Measurements from ENCODE around the gene TDRD12.

TDRD12 gene

DNA sequence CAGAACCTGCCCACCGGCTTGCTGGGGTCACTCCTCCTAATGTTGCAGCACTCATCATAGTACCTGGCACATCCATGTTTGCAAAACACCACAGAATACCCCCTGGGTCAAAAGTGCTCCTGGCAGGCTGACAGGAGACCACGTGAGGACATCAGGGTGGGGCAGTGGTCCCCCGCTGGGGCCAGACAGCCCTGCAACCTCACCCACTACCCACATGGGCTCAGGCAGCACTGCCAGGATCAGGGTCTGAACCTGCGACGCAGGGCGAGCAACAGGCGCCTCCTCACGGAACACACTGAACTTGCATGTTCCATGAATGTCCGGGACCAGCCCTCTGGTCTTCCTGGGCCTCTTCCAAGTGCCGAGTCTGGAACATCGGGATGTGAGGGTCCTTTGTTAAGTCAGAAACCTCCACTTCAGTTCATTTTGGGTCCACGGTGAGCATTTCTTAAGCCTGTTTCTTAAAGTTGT, 151.4 kb downstream of the TDRD12 start:
- DNase-seq = no peak

DNA sequence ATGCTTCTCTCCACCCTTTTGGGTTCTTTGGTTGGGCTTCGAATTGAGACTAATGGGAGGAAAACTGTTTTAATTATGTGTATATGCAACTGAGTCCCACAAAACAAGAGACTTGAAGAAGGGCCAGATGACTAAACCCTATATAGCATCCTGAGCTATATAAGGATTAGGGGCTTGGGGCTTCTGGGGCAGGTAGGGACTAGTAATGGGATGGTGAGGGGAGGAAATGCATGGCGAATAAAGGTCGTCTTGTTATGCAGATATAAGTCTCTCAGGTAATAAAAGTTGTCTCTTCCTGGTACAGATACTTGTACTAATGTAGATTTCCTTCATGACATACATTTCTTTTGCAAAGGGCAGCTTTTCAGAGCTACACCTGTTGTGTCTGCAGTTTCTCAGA, 152.8 kb downstream of the TDRD12 start:
- DNase-seq = no peak

DNA sequence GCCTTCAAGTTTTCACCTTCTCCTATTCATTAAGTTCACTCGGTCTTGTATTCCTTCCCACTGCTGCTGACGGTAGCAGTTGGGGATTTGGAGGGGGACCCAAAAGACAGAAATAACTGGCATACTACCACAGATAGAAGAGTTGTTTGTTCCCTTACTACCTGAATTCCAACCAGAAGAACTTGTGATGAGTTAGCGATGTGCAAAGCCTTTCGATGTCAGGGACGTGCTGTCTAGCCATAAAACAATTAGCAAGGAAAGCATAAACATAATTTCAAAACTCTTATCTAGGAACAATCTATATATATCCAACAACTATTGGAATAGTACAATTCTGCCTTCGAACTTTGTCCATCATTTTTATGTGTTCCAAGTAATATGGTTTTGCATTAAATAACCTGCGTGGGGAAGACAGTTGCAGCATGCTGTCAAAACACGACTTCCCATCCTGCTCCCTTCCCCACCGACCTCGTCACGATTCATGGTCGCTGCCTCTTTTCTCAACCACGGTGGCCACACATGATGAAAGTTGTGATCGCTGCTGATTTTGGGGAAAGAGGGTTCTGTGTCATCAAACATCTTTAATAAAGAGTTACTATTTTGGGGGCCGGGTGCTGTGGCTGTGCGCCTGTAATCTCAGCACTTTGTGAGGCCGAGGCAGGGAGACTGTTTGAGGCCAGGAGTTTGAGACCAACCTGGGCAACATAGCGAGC, 153.8 kb downstream of the TDRD12 start:
- no peak for DNase-seq

DNA sequence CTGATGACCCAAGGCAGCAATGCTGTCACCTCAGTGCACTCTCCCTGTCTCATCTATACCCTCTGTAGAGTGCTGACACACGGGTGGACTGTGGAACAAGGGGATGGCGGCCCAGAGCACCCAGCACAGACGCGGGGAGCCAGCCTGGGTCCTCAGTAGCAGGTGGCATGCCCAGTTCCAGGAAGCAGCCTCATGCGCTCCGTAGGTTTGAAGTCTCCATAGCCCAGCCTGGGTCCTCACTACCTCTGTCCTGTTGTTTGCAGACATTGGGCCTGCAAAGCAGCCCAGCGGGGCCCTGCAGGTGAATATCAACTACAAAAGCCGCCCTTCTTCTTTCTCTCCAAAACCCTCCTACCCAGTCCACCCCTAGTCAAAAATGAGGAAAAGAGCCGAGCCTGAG, 155.0 kb downstream of the TDRD12 start:
- no peak for DNase-seq

DNA sequence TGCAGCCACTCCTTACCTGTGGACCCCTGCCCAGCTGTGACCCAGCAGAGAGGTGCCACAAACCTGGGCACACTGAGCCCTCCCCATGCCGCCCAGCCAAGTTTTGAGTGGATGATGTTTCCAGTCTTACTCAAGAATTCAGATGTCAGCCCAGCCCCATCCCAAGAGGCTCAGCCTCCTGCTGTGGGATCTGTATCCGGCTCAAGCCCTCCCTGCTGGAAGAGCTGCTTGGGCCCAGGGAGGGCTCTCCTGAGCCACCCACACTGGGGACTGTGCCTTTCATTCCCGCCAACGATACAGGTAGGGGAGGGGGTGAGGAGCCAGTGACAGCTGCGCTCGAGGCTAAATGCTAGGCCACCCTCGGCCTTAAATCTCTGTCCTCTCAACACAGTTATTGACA, 155.9 kb downstream of the TDRD12 start:
- DNase-seq = no peak

DNA sequence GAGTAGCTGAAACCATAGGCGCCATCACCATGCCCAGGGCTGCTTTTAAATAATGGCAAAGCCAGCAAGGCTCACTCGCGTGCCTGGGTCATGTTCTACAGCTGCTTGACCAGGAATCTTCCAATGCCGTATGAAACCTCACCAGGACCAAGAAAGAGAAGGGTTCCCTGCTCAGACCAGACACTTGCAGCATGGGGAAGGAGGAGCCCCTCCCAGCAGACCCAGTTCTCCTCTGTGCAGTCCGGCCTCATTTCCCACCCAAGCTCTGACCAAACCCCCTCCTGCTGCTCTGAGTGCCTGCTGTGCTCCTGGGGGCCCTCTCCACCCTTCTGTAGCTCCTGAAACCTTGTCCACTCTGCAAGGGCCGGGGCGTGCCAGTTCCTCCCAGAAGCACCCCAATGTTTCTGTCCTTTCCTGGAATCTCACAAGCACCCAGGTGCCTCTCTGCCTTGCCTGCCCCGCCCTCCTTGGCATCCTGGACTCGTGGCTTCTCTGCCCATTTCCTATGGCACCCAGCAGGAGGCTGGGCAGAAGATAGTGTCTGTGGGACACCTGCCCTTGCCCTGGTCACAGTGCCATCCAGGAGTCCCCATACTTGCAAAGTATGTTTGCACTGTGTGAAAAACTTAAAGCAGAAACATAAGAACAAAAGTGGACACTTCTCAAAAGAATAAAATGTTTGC, 156.8 kb downstream of the TDRD12 start:
- DNase-seq = no peak

DNA sequence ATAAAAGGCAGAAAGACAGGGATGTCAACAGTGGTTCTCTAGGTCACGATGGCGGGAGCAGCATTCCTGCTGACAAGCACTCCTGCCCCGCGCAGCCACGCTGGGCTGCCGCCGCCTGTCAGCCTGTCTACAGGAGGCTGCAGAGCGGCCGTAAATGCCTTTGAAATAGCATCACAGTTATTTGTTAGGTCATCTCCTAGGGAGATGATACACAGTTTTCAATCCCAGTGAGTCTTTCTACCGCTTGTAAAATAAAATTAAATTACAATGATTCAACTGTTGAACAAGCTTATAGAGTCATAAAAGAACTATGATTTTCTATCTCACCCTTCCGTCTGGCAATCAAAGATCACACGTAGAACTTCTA, 157.3 kb downstream of the TDRD12 start:
- DNase-seq = no peak

All from NCI-H510A (cell line).